ENCODE results near the gene JAK3.

DNA sequence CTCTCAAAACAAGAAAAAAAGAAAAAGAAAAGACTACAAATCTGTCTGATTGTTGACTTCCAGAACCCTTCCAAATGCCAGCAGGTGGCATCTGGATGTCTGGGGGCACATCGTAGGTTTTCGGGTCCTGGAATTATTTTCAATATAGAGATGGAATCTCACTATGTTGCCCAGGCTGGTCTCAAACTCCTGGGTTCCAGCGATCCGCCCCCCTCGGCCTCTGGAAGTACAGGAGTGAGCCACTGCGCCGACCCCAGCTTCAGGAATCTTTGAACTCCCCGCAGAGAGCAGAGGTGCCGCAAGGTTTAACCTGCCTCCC is 53.4 kb downstream of the JAK3 start:
- TF ChIP-seq EED (IDR thresholded peaks at IDR 0.05; ENCODE audit: low read depth) (no peak), RAD21 (IDR thresholded peaks at IDR 0.05; ENCODE audit: insufficient read depth, low read depth, low read length) (no peak), RFX5 (IDR thresholded peaks at IDR 0.05; ENCODE audit: low read depth, low read length) (no peak), CREM (IDR thresholded peaks at IDR 0.05; ENCODE audit: low read depth) (no peak), YY1 (IDR thresholded peaks at IDR 0.05; ENCODE audit: low read depth, low read length) (no peak), SMARCA5 (IDR thresholded peaks at IDR 0.05) (no peak), MEF2B (IDR thresholded peaks at IDR 0.05; ENCODE audit: partially characterized antibody, poor library complexity, severe bottlenecking) (no peak), CEBPB (IDR thresholded peaks at IDR 0.05; ENCODE audit: borderline replicate concordance in 1 of 2, low read depth in 2 of 2, low read length in 2 of 2) (no peak), POLR2A (IDR thresholded peaks at IDR 0.05; ENCODE audit: low read depth, low read length) (no peak)
- TF ChIP-seq, protein P1, sequence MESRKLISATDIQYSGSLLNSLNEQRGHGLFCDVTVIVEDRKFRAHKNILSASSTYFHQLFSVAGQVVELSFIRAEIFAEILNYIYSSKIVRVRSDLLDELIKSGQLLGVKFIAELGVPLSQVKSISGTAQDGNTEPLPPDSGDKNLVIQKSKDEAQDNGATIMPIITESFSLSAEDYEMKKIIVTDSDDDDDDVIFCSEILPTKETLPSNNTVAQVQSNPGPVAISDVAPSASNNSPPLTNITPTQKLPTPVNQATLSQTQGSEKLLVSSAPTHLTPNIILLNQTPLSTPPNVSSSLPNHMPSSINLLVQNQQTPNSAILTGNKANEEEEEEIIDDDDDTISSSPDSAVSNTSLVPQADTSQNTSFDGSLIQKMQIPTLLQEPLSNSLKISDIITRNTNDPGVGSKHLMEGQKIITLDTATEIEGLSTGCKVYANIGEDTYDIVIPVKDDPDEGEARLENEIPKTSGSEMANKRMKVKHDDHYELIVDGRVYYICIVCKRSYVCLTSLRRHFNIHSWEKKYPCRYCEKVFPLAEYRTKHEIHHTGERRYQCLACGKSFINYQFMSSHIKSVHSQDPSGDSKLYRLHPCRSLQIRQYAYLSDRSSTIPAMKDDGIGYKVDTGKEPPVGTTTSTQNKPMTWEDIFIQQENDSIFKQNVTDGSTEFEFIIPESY (IDR thresholded peaks at IDR 0.05) = no peak
- TF ChIP-seq, protein P2, sequence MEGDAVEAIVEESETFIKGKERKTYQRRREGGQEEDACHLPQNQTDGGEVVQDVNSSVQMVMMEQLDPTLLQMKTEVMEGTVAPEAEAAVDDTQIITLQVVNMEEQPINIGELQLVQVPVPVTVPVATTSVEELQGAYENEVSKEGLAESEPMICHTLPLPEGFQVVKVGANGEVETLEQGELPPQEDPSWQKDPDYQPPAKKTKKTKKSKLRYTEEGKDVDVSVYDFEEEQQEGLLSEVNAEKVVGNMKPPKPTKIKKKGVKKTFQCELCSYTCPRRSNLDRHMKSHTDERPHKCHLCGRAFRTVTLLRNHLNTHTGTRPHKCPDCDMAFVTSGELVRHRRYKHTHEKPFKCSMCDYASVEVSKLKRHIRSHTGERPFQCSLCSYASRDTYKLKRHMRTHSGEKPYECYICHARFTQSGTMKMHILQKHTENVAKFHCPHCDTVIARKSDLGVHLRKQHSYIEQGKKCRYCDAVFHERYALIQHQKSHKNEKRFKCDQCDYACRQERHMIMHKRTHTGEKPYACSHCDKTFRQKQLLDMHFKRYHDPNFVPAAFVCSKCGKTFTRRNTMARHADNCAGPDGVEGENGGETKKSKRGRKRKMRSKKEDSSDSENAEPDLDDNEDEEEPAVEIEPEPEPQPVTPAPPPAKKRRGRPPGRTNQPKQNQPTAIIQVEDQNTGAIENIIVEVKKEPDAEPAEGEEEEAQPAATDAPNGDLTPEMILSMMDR (IDR thresholded peaks at IDR 0.05 in 2 of 3, conservative IDR thresholded peaks at IDR 0.05 in 1 of 3; ENCODE audit: control insufficient read depth in 2 of 3, extremely low read depth in 1 of 3, insufficient read depth in 1 of 3, low read depth in 3 of 3, low read length in 3 of 3) = no peak

All from GM12878 (cell line).